Osteocyte (in vitro differentiated cells): ENCODE results near the gene BTBD16. TPM values are rescaled to one million over a fixed set of nuclear protein-coding genes. Genes with fewer than 3 reads are reported as not detected.

Experiments
- DNase-seq: peaks from one replicate; pipeline ENCODE4 v3.0.0; 2021; ENCODE audit warnings: mixed read lengths; ENCODE audit not compliant: unreplicated experiment; ENCODE audit errors: extremely low spot score
- H3K27ac Mint-ChIP-seq: one replicate; pipeline ENCODE4 v1.8.0; 2021; ENCODE audit warnings: mild to moderate bottlenecking, mixed read lengths; ENCODE audit not compliant: unreplicated experiment
- H3K27me3 Mint-ChIP-seq: one replicate; pipeline ENCODE4 v1.8.0; 2021; ENCODE audit warnings: mixed read lengths; ENCODE audit not compliant: unreplicated experiment
- H3K36me3 Mint-ChIP-seq: one replicate; pipeline ENCODE4 v1.8.0; 2021; ENCODE audit warnings: mixed read lengths; ENCODE audit not compliant: unreplicated experiment
- H3K4me1 Mint-ChIP-seq: one replicate; pipeline ENCODE4 v1.8.0; 2021; ENCODE audit warnings: mixed read lengths; ENCODE audit not compliant: unreplicated experiment
- H3K4me3 Mint-ChIP-seq: one replicate; pipeline ENCODE4 v1.8.0; 2021; ENCODE audit warnings: mild to moderate bottlenecking, moderate library complexity, mixed read lengths; ENCODE audit not compliant: unreplicated experiment
- H3K9me3 Mint-ChIP-seq: one replicate; pipeline ENCODE4 v1.8.0; 2021; ENCODE audit warnings: mixed read lengths; ENCODE audit not compliant: unreplicated experiment
- total RNA-seq: library from RNA; stranded (reverse); gene quantifications from 2 replicates; pipeline ENCODE4 v1.2.1, GENCODE V29; 2021
- TF ChIP-seq, protein P1 (sequence below): fragments of 200-600 bp; sonication (generic); IDR thresholded peaks from 2 replicates; pipeline ENCODE4 v1.5.0; 2021; ENCODE audit warnings: antibody characterized with exemption, mild to moderate bottlenecking, moderate library complexity

Gene BTBD16
- total RNA-seq, 1 donor from 2014 or later = not detected

DNA sequence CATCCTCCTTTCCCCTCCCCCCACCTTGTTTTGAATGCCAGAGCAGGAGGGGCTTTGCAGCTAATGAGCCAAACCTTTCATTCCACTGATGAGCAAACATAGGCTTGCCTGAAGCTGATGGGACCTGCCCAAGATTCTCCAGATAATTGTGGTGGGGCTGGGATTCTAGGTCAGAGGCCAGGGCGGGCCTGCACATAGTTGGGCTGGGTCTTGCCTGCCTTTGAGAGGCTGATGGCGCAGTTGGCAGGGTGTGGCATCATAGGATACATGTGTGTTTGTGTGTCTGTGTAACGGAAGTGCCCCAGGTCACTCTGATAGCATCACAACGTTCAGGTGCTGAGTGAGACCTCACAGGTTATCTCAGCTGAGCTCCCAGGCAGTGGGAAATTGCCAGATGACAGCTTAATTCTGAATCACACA, 22.9 kb downstream of the BTBD16 start:
- Mint-ChIP-seq H3K27ac (no peak overlapping the region), H3K9me3 (no peaks in the 10 kb centered on the region), H3K27me3 (no peaks in the 10 kb centered on the region), H3K4me3 (no peak overlapping the region), H3K36me3 (no peaks in the 10 kb centered on the region), H3K4me1 (peaks cover 11% of the 10 kb centered on the region)
- TF ChIP-seq, protein P1, sequence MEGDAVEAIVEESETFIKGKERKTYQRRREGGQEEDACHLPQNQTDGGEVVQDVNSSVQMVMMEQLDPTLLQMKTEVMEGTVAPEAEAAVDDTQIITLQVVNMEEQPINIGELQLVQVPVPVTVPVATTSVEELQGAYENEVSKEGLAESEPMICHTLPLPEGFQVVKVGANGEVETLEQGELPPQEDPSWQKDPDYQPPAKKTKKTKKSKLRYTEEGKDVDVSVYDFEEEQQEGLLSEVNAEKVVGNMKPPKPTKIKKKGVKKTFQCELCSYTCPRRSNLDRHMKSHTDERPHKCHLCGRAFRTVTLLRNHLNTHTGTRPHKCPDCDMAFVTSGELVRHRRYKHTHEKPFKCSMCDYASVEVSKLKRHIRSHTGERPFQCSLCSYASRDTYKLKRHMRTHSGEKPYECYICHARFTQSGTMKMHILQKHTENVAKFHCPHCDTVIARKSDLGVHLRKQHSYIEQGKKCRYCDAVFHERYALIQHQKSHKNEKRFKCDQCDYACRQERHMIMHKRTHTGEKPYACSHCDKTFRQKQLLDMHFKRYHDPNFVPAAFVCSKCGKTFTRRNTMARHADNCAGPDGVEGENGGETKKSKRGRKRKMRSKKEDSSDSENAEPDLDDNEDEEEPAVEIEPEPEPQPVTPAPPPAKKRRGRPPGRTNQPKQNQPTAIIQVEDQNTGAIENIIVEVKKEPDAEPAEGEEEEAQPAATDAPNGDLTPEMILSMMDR = no peak
- peak; percentile 48 for DNase-seq

DNA sequence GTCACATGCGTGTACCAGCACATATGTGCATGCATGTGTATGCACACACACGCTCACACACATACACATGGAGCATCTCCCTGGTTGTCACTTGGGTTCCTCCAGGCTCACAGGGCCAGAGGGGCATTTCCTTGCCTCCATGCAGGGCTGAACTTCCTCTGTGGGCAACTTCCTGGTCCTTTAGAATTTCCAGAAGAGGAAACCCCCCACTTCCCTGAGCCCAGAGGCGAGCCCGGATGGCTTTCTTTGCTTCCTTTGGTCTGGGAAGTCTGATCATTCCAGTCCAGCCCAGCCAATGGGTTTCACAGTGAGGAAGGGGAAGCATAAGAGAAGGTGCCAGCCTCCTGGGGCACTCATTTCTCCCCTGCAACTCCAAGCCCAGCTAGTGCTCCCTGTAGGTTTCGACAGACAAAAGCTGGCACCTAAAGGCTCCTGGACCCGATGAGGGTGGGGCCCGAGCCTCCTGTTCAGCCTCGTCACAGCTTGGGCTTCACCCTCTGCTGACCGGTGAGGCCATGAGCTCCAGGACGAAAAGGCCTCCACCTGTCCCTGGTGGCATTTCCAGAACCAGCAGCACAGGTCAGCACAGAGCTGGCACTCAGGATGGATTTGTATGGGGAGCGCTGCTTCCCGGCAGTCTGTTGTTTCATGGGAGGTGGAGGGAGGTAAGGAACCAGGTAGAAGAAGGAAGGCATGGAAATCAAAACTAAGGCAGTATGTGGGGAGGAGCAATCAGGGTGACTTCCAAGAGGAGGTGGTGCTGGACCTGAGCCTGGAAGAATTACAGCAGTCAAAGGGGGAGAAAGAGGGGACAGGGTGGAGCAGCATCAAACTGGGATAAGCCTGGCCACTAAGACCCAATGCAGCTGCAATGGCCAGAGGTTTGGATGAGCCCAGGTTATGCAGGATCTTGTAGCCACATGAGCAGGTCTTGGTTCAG, 23.7 kb downstream of the BTBD16 start:
- no peak overlapping the region for H3K4me3 Mint-ChIP-seq
- peak; percentile 60 for DNase-seq
- no peak overlapping the region for H3K27ac Mint-ChIP-seq
- peaks cover 18% of the 10 kb centered on the region for H3K4me1 Mint-ChIP-seq
- H3K9me3 Mint-ChIP-seq = no peaks in the 10 kb centered on the region
- no peaks in the 10 kb centered on the region for H3K27me3 Mint-ChIP-seq
- TF ChIP-seq, protein P1 = no peak
- H3K36me3 Mint-ChIP-seq = no peaks in the 10 kb centered on the region

DNA sequence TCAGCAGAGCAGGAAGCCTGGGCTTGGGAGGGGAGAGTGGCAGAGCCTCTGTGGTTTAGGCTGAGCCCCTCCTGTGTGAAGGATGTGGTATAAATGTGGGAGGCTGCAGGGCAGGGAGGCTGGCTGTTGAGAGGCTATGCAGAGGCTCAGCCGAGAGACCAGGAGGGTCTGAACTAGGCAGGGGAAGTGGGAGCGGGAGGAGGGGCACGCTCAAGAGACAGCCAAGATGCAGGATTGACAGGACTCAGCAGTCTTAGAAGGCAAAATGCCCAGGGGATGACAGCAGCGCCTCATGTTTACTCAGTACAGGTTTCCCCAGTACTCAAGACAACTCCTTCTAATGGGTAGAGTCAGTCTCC, 24.3 kb downstream of the BTBD16 start:
- Mint-ChIP-seq H3K36me3 (no peaks in the 10 kb centered on the region), H3K9me3 (no peaks in the 10 kb centered on the region), H3K4me3 (no peak overlapping the region), H3K27ac (no peak overlapping the region), H3K4me1 (peaks cover 21% of the 10 kb centered on the region), H3K27me3 (no peaks in the 10 kb centered on the region)
- DNase-seq = peak; percentile 51
- TF ChIP-seq, protein P1 = no peak

DNA sequence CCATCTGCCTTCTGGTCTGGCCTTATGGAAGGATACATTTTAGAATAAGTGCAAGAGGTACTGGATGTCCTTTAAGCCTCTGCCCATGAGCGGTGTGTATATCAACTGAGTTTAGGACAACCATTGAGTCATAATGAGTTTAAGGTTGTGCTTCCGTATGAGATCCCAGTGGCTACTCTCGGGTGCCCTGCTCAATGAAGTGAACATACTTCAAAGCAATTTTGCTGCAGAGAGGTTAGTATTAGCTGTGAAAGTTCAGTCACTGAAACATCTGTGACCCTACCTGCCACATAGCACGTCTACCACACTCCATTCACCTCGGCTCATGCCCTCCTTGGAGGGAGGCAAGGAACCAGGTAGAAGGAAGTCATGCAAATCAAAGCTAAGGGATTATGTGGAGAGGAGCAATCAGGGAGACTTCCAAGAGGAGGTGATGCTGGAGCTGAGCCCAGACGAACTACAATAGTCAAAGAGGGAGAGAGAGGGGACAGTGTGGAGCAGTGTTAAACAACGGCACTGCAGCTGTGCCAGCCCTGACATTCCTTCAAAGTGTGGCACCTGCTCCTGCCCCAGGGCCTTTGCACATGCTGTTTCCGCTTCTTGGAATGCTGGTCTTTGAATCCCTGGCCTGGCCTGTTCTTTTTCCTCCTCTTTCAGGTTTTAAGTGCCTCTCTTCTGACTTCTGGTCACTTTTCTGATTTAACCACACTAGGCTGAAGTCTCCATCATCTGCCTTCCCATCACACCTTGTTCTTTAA, 25.4 kb downstream of the BTBD16 start:
- H3K4me3 Mint-ChIP-seq = no peak overlapping the region
- H3K9me3 Mint-ChIP-seq = no peaks in the 10 kb centered on the region
- no peaks in the 10 kb centered on the region for H3K27me3 Mint-ChIP-seq
- H3K27ac Mint-ChIP-seq = no peak overlapping the region
- peaks cover 32% of the 10 kb centered on the region for H3K4me1 Mint-ChIP-seq
- TF ChIP-seq, protein P1 = no peak
- no peaks in the 10 kb centered on the region for H3K36me3 Mint-ChIP-seq
- peak; percentile 23 for DNase-seq

DNA sequence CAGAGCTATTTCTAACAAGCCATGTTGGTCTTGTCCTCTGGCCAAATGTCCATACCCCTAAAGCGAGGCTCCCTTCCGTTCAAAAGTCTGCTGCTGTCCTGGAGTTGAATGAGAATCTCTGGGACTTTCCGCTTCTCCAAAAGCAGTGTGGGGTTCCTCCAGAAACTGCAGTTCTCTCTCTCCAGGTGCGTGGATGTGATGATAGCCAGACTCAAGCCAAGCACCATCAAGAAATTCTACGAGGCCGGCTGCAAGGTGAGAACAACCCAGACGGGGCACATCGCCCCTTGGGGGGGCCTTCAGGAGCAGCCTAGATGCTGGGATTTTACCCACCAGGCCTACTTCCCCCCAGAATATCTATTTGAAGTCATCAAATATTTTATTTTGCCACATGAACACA, 26.5 kb downstream of the BTBD16 start:
- H3K9me3 Mint-ChIP-seq = no peaks in the 10 kb centered on the region
- H3K36me3 Mint-ChIP-seq = no peaks in the 10 kb centered on the region
- no peak overlapping the region for H3K27ac Mint-ChIP-seq
- TF ChIP-seq, protein P1 = no peak
- no peaks in the 10 kb centered on the region for H3K27me3 Mint-ChIP-seq
- H3K4me1 Mint-ChIP-seq = peaks cover 42% of the 10 kb centered on the region
- no peak overlapping the region for H3K4me3 Mint-ChIP-seq
- DNase-seq = peak; percentile 46
